SK-N-DZ (cell line): Measurements from ENCODE around the gene LAIR1.
"Not testable (repeated sequence)": the region's sequence is repeated elsewhere in the genome, so short reads cannot be mapped to it uniquely, and the experiment has no call there.

ENCODE experiments used
- DNase-seq: peaks from one replicate; pipeline ENCODE4 v3.0.0-alpha.2; 2015; ENCODE audit warnings: low spot score

Gene LAIR1

DNA sequence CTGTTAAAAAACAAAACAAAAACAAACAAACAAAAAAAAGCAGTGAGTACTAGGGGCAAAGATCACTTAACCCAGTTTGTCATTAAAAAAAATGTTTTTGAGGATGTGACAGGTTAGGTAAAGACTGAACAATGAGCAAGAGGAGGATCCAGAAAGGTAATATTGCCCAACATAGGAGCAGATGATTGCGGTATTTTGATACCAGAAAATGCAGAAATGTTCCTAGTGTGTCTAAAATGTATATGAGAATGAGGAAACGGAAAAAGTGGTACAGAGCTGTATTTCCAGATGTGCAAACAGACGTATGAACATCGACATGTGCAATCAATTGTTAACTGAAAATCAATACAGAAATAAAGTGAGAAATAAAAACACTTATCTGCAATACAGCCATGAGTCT, 20.9 kb downstream of the LAIR1 start:
- no peak for DNase-seq

DNA sequence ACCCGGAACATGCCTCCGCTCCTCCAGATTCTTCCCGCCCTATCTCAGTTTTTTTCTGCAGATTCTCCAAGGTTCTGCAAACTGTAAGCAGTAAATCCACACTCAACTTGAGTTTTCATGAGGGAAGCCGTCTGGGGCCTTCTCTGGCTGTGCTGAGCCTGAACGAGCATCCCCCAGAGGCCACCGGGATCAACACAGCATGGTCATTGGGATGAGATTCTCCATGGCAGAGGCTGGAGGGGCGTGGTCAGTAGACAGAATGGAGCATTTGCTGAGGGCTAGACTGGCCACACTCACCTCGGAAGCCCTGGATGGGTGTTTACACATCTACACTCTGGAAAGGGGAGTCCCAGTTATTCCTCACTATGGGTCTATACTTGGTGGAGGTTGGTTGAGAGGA, 23.4 kb downstream of the LAIR1 start:
- no peak for DNase-seq

DNA sequence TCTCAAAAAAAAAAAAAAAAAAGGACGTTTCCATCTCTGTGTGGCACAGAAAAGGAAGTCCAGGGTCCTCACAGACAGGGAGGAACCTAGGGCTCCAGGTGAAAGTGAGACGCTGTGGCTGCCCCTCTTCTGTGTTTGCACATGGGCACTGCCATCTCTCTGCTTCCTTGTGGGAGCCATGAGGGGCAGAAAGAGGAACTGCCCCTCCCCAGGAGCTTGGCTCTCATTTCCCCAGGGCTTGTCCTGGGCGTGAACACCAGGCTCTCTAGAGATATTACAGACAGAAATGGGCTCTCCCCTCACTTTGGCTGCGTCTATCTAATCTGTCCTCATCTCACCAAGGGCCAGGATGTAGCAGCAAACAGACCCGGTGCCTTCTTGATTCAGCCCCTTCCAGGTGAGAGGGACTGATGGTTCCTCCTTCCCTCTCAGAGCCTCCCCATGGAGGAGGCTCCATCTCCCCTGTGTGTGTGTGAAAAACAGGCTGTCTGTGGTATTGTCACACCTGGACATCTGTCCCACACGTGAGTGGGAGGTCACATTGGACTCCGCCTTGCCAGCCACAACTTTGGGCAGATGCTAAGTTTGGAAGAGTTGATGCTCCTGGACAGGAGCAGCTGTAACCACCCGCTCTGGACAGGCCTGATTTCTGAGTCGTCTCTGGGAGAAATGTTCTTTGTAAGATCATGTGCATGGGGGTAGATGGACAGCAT, 24.9 kb downstream of the LAIR1 start:
- no peak for DNase-seq

DNA sequence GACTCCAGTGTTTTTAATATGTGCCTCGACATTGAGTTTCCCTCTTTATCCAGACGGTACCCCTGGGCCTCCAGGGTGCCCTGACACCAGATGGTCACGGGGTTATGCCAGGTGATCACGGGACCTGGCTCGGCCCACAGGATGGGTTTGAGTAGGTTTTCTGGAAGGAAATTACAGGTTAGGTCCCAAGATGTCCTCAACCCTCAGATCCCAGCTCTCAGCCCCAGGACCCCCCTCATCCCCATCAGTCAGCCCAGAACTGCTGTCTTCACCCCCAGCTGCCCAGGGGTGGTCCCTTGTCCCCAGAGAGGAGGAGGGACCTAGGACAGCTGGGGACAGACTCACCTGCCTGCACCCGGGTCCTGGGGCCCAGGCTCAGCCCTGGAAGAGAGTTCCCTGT, 26.2 kb downstream of the LAIR1 start:
- DNase-seq, result no peak

DNA sequence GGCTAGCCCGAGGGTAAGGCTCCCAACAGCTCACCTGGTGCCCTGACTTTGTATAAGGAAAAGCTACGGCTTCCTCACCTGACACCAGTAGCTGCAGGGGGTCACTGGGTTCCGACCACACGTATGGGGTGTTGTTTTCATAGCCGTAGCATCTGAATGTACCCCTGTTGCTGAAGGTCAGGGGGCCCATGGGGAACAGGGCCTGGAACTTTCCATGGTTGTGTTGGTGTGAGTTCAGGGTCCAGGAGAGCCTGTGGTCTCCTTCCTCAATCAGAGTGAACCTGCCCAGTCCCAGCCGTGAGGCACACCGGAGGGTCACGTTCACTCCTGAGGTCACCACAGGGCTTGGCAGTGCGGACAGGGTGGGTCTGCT, 26.9 kb downstream of the LAIR1 start:
- DNase-seq, result no peak

DNA sequence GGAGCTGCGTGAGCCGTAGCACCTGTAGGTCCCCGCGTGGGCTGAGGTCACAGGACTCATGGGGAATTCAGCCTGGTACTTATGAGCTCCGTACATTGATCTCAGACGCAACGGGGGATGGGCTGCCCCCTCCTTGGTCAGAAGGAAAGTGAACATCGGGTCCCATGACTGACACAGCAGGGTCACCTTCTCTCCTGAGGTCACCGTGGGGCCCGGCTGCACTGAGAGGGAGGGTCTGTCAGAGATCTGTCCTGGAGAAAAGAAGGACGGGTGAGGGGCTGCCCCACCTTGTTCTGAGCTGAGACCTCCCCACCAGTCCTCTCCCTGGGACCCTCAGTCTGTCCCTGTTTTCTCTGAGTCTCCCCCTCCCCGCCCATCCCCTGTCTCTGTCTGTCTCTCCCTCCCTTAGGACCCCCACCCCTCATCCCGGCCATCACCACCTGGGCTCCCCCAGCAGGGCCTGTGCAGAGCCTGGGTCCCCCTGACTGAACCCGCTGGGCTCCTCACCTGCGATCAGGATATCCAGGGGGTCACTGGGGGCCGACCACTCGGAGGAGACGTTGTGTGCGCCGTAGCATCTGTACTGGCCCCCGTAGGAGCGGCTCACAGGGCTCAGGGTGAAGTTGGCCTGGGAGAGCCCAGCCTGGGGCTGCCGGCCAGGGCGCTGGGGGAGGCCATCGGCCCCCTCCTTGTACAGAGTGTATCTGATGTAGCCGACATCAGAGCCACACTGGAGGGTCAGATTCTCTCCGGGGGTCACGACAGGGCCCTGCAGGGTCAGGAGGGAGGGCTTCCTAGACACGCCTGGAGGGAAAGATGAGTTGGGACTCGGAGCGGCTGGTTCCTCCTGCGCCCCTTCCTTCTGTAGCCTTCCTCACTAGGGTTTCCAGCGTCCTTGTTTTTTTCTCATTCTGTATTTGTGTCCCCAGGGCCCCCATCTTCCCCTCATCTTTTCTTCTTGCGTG, 27.6 kb downstream of the LAIR1 start:
- no peak for DNase-seq

DNA sequence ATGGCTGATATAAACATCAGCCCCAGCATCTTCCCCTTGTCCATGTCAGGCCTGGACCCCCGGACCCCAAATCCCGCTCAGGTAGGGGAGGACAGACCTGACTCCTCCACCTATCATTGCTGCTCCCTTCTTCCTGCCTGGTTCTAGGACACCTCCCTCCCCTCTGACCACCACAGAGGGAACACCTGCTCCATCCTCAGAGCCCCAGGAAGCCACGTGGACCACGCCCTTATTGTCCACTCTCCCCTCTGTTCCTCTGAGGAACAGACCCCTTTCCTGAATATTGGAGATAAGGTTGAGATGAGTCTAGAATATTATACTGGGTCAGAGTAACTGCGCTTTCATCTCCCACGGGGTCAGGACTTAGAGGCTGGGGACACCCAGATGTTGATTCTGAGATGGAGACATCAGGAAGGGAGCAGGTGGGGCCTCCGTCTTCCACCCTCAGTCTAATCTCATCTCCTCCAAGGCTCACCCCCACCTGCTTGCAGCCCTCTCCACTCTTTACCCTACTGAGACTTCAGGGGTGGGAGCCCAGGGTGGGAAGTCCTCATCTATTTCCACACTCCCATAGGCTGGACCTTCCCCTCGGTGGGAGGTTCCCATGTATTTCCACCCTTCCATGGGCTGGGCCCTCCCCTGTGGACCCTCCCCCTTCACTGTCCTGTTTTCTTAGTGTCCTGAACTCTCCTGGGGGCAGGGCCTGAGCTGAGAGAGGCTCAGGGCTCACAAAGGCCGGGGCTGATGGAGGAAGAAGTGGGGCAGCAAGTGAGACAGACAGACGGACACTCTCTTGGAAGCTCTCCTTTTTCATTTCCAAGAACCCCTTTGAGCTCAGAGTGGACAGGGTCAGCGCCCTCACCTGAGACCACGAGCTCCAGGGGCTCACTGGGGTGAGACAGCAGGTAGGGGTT, 28.5 kb downstream of the LAIR1 start:
- no peak for DNase-seq

DNA sequence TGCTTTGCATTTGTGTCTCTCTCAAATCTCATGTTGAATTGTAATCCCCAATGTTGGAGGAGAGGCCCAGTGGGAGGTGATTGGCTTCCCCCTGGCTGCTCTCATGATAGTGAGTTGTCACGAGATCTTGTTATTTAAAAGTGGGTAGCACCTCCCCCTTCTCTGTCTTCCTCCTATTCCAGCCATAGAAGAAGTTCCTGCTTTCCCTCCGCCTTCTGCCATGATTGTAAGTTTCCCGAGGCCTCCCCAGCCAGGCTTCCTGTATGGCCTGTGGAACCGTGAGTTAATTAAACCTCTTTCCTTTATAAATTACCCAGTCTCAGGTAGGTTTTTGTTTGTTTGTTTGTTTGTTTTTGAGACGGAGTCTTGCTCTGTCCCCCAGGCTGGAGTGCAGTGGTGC, 29.6 kb downstream of the LAIR1 start:
- no peak for DNase-seq

DNA sequence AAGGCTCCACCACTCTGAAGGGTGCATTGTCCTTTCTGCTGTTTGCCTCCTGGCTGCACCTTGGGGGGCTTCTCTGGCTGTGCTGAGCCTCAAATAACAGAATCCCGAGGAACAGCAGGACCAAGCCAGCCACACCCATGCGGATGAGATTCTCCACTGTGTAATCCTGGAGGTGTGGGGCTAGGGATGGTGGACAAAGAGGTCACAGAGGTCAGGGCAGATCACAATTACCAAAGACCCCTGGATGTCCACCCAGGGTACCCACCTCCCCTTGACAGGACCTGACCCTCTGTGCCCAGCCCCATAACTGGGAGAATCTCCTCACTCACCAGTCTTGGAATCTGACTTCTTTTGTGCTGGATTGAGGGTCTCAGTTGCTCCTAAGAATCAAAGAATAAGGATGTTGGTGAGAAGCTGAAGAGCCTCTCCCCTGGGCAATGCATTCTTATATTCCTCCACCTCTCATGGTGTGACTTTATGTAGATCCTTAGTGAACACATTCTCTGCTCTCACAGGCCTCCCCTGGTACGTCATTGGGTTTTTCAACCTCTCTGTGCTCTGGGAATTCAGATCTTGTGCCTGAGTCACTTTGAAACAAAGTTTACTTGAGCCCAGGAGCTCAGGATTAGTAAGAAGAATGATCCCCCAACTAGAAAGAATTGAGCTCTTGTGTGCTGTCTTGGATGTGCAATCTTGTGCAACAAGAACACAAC, 31.0 kb downstream of the LAIR1 start:
- no peak for DNase-seq

DNA sequence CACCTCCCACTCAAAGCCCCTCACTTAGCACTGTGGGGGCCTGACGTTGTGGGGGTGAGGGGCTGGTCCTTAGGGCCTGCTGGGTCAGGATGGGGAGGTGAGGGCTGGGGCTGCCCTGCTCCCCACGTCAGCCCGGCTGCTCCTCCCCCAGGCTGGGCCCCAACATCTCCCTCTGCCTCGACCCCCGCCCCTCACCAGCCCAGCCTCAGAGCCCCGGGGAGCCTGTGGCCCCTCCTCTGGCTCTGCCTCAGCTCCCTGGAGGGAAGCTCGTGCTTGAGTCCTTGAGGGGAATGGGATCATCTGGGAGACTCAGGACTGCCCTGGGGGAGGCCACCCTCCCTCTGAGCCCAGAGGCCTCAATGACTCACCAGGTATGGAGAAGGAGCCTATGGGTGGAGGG, 32.6 kb downstream of the LAIR1 start:
- DNase-seq, result no peak

DNA sequence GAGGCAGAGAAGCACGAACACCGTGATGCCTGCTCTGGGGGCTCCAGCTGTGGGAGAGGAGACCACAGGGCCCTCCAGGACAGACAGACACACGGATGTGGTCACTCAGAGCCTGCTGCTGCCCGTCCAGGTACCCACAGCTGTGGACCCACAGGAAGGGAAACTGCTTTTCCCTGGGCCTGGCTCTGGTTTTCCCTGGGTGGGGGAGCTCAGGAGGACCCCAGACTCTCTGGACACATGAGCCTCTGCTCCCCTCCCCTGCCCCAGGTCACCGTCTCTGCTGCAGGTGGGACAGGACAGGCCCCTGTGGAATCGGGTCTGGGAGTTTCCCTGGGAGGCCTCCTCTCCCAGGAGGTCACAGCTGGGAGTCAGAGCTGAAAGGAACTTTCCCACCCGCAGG, 33.1 kb downstream of the LAIR1 start:
- no peak for DNase-seq

DNA sequence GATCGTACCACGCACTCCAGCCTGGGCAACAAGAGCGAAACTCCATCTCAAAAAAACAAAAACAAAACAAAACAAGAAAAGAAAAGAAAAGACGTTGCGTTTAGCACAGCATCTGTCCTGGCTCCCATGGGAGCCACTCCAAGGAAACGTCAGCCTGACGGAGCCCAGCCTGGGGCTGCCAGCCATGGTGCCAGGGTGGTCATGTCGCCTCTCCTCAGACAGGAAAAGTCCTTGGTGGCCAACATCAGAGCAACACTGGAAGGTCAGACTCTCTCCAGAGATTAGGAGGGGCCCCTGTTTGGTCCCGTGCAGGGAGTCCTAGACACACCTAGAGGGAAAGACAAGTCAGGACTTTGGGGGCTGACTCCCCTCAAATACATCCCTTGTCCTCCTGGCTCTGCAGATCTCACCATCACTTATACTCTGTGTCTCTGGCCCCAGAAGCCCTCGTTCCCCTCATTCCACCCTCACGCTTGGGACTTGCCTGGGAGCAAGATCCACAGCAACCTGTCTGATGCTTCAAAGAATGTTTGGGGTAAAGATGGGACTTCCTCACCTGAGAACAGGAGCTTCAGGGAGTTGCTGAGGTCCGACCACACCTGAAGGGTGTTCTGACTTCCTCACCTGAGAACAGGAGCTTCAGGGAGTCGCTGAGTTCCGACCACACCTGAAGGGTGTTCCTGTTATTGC, 35.1 kb downstream of the LAIR1 start:
- no peak for DNase-seq

DNA sequence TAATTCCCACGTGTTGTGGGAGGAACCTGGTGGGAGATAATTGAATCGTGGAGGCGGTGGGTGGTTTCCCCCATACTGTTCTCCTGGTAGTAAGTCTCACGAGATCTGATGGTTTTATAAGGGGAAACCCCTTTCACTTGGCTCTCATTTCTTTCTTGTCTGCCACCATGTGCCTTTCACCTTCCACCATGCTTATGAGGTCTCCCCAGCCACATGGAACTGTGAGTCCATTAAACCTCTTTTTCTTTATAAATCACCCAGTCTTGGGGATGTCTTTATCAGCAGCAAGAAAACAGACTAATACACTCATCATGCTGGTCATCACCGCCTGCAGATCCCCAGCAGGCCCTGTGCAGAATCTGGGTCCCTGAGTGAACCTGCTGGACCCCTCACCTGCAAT, 36.0 kb downstream of the LAIR1 start:
- not testable (repeated sequence) for DNase-seq

DNA sequence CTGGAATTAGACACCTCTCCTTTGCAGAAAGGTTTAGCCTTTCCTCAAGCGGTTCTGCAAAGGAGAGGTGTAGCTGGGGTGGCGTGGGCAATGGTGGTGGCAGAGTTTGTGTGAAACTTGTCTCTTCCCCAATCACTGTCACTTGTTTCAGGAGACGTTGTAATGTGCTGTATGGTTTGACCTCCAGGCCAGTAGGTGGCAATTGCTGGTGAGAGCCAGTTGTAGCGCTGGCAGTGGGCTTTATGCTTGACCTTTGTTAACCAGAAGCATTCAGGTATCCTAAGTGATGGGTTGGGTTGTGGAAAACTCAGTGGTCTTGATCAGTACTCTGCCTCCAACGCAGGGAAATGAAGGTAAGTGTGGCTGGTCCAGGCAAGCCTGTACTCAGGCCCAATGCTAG, 39.1 kb downstream of the LAIR1 start:
- DNase-seq, result no peak

DNA sequence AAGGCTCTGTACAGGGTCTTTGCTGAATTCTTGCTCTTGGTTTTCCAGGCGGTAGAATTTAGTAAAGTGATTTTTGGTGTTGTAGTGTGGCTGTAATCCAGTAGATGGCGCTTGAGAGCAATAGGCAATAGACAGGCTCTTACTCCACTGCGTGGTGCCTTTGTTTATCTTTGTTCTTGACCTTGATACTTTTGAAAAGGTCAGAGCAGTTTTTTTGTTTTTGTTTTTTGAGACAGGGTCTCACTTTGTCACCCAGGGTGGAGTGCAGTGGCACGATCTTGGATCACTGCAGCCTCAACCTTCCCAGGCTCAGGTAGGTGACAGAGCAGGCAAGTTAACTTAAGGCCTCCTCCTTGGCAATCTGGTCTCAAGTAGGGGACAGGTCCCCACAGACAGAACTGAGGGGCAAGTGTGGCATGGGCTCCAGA, 39.5 kb downstream of the LAIR1 start:
- DNase-seq, result peak; percentile 4

DNA sequence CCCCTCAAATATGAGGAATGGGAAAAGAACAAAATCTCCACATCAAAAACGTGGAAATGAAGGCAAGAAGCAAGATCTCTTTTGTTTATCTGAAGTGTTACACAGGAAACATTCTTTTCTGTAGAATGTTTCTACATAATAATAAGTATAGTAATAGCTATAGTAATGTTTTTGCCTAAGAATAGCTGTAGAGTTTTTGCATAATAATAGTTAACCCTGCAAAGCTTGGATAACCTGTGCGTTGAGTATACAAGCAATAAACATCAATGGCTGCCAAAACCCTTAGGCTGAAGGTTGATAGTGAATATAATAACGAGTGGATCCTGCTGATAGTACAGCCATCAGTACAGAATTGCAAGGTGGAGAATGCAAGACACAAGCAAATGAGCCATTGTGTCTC, 40.7 kb downstream of the LAIR1 start:
- DNase-seq, result no peak

DNA sequence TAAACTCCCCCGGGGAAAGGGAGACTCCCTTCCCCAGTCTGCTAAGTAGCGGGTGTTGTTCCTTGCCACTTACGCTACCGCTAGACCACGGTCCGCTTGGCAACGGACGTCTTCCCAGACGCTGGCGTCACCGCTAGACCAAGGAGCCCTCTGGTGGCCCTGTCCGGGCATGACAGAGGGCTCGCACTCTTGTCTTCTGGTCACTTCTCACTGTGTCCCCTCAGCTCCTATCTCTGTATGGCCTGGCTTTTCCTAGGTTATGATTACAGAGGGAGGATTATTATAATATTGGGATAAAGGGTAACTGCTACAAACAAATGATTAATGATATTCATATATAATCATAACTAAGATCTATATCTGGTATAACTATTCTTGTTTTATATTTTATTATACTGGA, 41.8 kb downstream of the LAIR1 start:
- not testable (repeated sequence) for DNase-seq

DNA sequence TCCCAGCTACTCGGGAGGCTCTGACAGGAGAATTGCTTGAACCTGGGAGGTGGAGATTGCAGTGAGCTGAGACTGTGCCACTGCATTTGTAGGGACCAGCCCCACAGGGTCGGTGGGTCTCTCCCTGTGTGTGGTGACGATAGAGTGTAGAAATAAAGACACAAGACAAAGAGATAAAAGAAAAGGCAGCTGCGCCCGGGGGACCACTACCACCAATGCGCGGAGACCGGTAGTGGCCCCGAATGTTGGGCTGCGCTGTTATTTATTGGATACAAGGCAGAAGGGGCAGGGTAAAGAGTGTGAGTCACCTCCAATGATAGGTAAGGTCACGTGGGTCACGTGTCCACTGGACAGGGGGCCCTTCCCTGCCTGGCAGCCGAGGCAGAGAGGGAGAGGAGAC, 42.4 kb downstream of the LAIR1 start:
- not testable (repeated sequence) for DNase-seq

DNA sequence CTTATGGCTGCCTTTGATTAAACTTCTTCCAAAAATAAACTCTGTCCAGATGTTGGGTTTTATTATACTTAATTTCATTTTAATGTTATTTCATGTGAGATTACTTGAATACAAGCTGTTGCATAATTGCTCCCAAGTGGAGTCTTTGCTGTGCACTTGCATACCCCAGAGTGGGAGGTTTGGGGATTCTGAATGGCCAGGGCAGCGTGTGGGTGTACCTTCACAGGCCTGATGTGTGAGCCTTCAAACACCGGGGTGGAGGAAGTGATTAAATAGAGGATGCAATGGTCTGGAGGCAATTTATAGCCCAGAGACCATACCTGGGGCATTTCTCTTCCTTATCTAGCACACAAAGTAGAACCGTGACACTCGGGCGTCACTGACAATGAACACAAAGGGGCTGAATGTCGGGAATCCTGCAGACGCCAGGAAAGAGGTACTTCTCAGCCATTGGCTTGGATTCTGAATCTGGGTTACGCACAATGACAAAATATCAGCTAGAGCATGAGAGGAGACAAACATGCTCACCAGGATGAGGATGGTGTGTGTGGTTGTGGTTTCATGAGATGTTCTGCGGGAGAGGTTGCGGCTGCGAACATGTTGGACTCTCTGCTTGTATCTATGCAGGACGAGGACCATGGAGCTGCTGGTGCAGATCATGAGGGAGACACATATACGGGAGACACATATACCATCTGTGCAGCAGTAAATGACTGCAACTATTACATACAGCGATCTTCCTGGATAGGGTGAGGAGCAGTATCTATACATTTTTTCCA, 44.6 kb downstream of the LAIR1 start:
- no peak for DNase-seq

DNA sequence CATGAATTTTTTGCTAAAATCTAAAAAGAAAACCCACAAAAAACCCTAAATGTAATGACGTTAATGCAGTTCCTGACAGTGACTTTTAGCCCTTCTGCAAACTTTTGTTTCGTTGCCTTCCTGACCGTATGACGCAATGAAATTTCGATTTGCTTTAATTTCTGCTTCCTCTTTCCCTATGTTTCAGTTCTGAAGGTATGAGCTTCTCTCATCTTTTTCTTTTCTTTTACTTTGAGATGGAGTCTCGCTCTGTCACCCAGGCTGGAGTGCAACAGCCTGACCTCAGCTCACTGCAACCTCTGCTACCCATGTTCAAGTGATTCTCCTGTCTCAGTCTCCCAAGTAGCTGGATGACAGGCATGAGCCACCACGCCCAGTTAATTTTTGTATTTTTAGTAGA, 45.7 kb downstream of the LAIR1 start:
- no peak for DNase-seq
